Measurements from ENCODE around the gene ERMARD.

ERMARD gene

GRCh38 chr6:169801396-169802160 lies 50.2 kb downstream of the ERMARD start:
- no peak for DNase-seq

DNA sequence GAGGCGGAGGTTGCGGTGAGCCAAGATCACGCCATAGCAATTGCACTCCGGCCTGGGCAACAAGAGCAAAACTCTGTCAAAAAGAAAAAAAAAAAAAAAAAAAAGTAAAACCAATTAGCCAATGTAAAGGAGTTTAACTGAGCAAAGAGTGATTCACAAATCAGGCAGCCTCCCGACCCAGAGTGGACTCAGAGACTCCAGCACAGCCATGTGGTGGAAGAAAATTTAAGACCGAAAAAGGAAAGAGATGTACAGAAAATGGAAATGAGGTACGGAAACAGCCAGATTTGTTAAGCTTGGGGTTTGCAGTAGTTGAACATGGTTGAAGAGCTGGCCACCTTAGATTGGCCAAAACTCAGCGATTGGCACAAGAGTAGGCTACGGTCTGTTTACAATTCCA lies 51.4 kb downstream of the ERMARD start:
- DNase-seq: no peak

GRCh38 chr6:169803271-169803811 lies 51.9 kb downstream of the ERMARD start:
- DNase-seq: no peak

DNA sequence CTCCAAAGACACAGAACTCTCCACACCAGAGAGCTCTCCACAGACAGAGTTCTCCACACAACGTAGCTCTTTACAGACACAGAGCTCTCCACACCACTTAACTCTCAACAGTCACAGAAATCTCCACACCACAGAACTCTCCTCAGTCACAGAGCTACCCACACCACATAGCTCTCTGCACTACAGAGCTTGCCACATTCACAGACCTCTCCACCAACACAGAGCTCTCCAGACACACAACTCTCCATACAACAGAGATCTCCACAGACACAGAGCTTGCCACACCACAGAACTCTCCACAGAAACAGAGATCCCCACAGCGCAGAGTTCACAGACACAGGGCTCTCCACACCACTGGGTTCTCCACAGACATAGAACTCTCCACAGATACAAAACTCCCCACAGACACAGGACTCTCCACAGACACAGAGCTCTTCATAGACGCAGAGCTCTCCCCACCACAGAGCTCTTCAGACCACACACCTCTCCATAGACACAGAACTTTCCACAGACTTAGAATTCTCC lies 52.5 kb downstream of the ERMARD start:
- DNase-seq: no peak

GRCh38 chr6:169804427-169804826 lies 53.0 kb downstream of the ERMARD start:
- DNase-seq: no peak

DNA sequence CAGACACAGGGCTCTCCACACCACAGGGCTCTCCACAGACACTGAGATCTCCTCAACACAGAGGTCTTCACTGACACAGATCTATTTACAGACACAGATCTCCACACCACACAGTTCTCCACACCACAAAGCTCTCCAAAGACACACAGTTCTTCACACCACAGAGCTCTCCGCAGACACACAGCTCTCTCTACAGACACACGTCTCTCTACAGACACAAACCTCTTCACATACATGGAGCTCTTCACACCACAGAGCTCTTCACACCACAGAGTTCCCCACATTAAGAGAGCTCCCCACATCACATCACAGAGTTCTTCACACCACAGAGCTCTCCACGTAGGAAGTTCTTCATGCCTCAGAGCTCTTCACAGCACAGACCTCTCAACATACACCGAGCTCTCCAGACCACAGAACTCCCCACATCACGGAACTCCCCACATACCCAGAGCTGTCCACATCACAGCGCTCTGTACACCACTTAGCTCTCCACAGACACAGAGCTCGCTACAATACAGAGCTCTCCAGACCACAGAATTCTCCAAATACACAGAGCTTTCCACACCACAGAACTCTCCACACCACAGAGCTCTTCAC lies 53.9 kb downstream of the ERMARD start:
- DNase-seq: no peak

DNA sequence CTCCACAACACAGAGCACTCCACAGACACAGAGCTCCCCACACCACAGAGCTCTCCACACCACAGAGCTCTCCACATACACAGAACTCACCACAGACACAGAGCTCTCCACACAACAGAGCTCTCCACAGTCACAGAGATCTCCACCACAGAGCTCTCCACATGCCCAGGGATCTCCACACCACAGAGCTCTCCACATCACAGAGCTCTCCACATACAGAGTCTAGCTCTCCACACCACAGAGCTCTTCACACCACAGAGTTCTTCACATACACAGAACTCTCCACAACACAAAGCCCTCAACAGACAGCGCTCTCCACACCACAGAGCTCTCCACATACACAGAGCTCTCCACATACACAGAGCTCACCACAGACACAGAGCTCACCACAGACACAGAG lies 55.3 kb downstream of the ERMARD start:
- no peak for DNase-seq

- no peak for DNase-seq
These were observed 55.8 kb downstream of the ERMARD start for GRCh38 chr6:169807229-169807628.

- no peak for DNase-seq
These were observed 56.5 kb downstream of the ERMARD start for GRCh38 chr6:169807699-169808607.

DNA sequence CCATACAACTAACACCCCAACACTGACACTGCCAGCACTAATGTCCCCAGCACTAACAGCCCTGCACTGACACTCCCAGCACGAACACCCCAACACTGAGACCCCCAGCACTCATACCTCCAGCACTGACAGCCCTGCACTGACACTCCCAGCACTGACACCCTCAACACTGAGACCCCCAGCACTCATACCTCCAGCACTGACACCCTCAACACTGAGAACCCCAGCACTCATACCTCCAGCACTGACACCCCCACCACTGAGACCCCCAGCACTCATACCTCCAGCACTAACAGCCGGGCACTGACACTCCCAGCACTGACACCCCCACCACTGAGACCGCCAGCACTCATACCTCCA lies 57.2 kb downstream of the ERMARD start:
- DNase-seq: no peak

GRCh38 chr6:169809386-169809785 lies 58.0 kb downstream of the ERMARD start:
- no peak for DNase-seq

DNA sequence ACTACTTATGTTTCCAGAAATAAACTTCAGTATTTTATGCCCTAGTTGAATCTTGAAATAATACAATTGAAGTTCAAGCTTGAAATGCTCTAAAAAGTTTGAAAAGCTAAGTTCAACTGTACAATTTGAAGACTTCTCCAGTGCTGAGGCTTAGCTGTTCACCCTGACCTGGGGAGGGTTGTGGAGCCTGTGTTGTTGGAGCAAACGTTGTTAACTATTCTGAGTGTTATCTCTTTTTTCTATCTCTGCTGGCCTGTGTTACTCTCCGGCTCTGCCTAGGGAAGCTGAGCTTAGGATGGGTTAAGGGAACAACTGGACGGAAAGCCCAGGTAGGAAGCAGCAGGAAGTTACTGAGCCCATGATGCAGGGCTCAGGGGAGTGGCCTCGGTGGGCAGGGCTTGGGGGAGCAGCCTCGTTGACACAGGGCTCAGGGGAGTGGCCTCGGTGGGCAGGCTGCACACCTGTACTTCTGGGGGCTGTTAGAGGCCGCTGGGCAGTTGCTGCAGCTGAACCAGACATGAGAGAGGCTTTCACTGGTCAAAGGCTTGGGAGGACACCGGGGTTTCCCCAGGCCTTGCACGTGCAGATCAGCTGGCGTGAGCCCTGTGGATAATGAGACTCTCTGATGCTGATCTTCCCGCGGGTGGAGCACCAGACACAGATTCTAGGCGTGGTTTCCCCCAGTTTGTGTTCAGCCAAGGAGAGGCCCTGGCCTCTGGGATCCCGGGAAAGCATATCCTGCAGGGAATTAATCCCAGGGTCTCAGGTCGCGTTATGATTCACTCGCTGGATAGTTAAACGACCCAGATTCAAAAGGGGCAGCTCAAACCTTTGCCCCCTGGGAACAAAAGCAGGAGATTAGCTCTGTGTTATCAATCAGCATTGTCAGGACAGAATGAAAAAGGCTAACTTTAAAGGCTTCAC lies 58.9 kb downstream of the ERMARD start:
- no peak for DNase-seq

- no peak for DNase-seq
These were observed 59.6 kb downstream of the ERMARD start for GRCh38 chr6:169811072-169811471.

GRCh38 chr6:169811521-169812256 lies 60.3 kb downstream of the ERMARD start:
- no peak for DNase-seq

DNA sequence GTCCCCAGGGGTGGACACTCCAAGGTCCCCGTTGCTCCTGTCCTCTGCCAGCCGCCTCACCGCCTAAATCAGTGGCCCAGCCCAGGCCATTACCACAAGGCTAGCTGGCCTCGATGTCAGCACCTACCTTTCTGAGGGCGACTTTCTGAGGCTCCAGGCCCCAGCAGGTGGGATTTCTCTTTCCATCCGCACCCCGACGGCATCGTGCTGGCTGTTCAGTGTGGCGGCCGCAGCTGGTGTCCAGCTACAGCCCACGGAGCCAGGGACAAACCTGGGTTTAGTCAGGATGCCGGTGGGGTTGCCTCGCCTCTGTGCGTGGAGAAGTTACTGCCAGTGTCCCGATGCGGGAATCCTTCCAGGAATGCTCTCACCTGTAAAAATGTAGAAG lies 60.8 kb downstream of the ERMARD start:
- DNase-seq: no peak

DNA sequence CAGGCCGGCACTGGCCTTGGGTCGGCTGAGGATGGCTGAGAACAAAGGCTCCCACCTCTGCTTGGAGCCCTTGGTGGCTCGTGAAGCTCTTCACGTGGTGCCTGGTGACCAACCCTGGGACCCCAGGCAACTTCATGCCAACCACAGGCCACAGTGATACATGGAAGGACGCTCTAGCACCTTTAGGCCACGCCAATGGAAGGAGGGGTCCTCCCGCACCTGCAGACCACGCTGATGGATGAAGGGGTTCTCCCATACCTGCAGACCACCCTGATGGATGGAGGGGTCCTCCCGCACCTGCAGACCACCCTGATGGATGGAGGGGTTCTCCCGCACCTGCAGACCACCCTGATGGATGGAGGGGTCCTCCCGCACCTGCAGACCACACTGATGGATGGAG lies 62.5 kb downstream of the ERMARD start:
- no peak for DNase-seq

DNA sequence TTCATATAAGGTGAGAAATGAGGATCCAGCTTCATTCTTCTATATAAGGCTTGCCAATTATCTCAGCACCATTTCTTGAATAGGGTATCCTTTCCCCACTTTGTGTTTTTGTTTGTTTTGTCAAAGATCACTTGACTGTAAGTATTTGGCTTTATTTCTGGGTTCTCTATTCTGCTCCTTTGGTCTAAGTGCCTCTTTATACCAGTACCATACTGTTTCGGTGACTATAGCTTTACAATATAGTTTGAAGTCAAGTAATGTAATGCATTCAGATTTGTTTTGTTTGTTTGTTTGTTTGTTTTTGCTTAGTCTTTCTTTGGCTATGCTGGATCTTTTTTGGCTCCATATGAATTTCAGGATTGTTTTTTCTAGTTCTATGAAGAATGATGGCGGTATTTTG lies 64.6 kb downstream of the ERMARD start:
- no peak for DNase-seq

DNA sequence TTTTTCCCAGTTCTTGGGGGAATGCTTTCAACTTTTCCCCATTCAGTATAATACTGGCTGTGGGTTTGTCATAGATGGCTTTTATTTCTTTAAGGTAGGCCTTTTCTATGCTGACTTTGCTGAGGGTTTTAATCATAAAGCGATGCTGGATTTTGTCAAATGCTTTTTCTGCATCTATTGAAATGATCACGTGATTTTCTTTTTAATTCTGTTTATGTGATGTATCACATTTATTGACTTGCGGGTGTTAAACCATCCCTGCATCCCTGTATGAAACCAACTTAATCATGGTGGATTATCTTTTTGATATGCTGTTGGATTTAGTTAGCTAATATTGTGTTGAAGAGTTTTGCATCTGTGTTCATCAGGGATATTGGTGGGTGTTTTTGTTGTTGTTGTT lies 65.6 kb downstream of the ERMARD start:
- no peak for DNase-seq

DNA sequence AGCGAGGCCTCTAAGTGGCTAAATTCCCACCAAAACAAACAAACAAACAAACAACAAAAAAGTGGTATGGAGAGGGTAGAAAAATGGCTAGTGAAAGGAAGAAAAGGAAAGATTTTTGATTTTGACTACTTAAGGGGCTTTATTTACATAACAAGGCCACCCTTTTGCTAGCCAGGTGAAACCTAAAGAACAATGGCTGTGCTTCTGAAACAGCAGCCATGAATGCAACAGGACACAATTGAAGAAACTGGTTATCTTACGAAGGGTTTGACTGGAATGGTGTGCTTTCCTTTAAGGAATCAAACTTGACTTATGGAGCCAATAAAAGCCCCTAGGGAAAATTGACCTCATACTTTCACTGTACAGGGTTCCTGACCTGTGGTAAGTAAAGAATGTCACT lies 68.9 kb downstream of the ERMARD start:
- DNase-seq: no peak

- no peak for DNase-seq
These were observed 72.6 kb downstream of the ERMARD start for GRCh38 chr6:169824021-169824420.

All from nucleus accumbens (tissue), 56 donors.